BLaER1 (cell line): Measurements from ENCODE around the gene CELF2.

ENCODE experiments used
- H3K27ac ChIP-seq: shearing (Covaris generic); formaldehyde crosslinking; 2 replicates; pipeline ENCODE4 v1.8.1; 2022
- H3K27me3 ChIP-seq: shearing (Covaris generic); formaldehyde crosslinking; 2 replicates; pipeline ENCODE4 v1.8.1; 2022
- H3K36me3 ChIP-seq: shearing (Covaris generic); formaldehyde crosslinking; 2 replicates; pipeline ENCODE4 v1.8.1; 2022
- H3K4me1 ChIP-seq: shearing (Covaris generic); formaldehyde crosslinking; 2 replicates; pipeline ENCODE4 v1.8.1; 2022
- H3K4me2 ChIP-seq: shearing (Covaris generic); formaldehyde crosslinking; 2 replicates; pipeline ENCODE4 v1.8.1; 2022
- H3K4me3 ChIP-seq: shearing (Covaris generic); formaldehyde crosslinking; 2 replicates; pipeline ENCODE4 v1.8.1; 2022
- H3K9ac ChIP-seq: shearing (Covaris generic); formaldehyde crosslinking; 2 replicates; pipeline ENCODE4 v1.8.1; 2022
- H3K9me3 ChIP-seq: shearing (Covaris generic); formaldehyde crosslinking; 2 replicates; pipeline ENCODE4 v1.8.1; 2022
- H4K20me1 ChIP-seq: shearing (Covaris generic); formaldehyde crosslinking; 2 replicates; pipeline ENCODE4 v1.8.1; 2022
- Cebpa-rat ChIP-seq: shearing (Covaris generic); IDR thresholded peaks from 2 replicates; pipeline ENCODE4 v1.8.1; 2022

CELF2 gene

GRCh38 chr10:11292576-11293302, 275.1 kb downstream of the CELF2 start:
- no peak for TF ChIP-seq Cebpa-rat

GRCh38 chr10:11293332-11293731, 275.7 kb downstream of the CELF2 start:
- Histone ChIP-seq H3K27me3 (no peaks in the 10 kb centered on the region), H3K4me2 (no peak overlapping the region), H3K36me3 (peaks cover 100% of the 10 kb centered on the region), H4K20me1 (peaks cover 73% of the 10 kb centered on the region), H3K9ac (no peak overlapping the region), H3K27ac (no peak overlapping the region), H3K9me3 (no peaks in the 10 kb centered on the region), H3K4me3 (no peak overlapping the region), H3K4me1 (peaks cover 2% of the 10 kb centered on the region; the same call in 1 of the 2 replicates)
- no peak for TF ChIP-seq Cebpa-rat

More at GRCh38 chr10:11292576-11293302, 275.1 kb downstream of the CELF2 start:
- Histone ChIP-seq H3K36me3 (peaks cover 100% of the 10 kb centered on the region), H3K4me3 (no peak overlapping the region), H3K27me3 (no peaks in the 10 kb centered on the region), H3K4me2 (no peak overlapping the region), H3K9ac (no peak overlapping the region), H4K20me1 (peaks cover 73% of the 10 kb centered on the region), H3K9me3 (no peaks in the 10 kb centered on the region), H3K27ac (no peak overlapping the region), H3K4me1 (peaks cover 8% of the 10 kb centered on the region; the same call in 1 of the 2 replicates)

GRCh38 chr10:11294831-11295450, 277.3 kb downstream of the CELF2 start:
- Histone ChIP-seq H3K27me3 (no peaks in the 10 kb centered on the region), H3K9ac (no peak overlapping the region), H3K4me1 (no peaks in the 10 kb centered on the region), H3K27ac (no peak overlapping the region), H3K9me3 (no peaks in the 10 kb centered on the region), H4K20me1 (peaks cover 78% of the 10 kb centered on the region), H3K4me3 (no peak overlapping the region), H3K4me2 (no peak overlapping the region), H3K36me3 (peaks cover 100% of the 10 kb centered on the region)
- TF ChIP-seq Cebpa-rat: no peak

GRCh38 chr10:11295492-11295891, 277.8 kb downstream of the CELF2 start:
- Histone ChIP-seq H4K20me1 (peaks cover 73% of the 10 kb centered on the region), H3K4me1 (no peaks in the 10 kb centered on the region), H3K36me3 (peaks cover 100% of the 10 kb centered on the region)

GRCh38 chr10:11297136-11297535, 279.5 kb downstream of the CELF2 start:
- H3K4me1 ChIP-seq: no peaks in the 10 kb centered on the region
- no peak for TF ChIP-seq Cebpa-rat
- H3K36me3 ChIP-seq: peaks cover 97% of the 10 kb centered on the region

More at GRCh38 chr10:11295492-11295891, 277.8 kb downstream of the CELF2 start:
- Histone ChIP-seq H3K27me3 (no peaks in the 10 kb centered on the region), H3K4me3 (no peak overlapping the region), H3K9ac (no peak overlapping the region), H3K27ac (no peak overlapping the region), H3K9me3 (no peaks in the 10 kb centered on the region), H3K4me2 (no peak overlapping the region)
- TF ChIP-seq Cebpa-rat: no peak

GRCh38 chr10:11298116-11298515, 280.4 kb downstream of the CELF2 start:
- Histone ChIP-seq H3K4me3 (no peak overlapping the region), H3K9me3 (peaks cover 17% of the 10 kb centered on the region), H3K27me3 (no peaks in the 10 kb centered on the region), H3K27ac (no peak overlapping the region), H3K4me1 (no peaks in the 10 kb centered on the region), H3K9ac (no peak overlapping the region), H3K36me3 (peaks cover 97% of the 10 kb centered on the region), H4K20me1 (peaks cover 60% of the 10 kb centered on the region), H3K4me2 (no peak overlapping the region)
- no peak for TF ChIP-seq Cebpa-rat

More at GRCh38 chr10:11297136-11297535, 279.5 kb downstream of the CELF2 start:
- H3K27ac ChIP-seq: no peak overlapping the region
- peaks cover 70% of the 10 kb centered on the region for H4K20me1 ChIP-seq
- H3K9ac ChIP-seq: no peak overlapping the region
- no peak overlapping the region for H3K4me2 ChIP-seq
- no peak overlapping the region for H3K4me3 ChIP-seq
- H3K27me3 ChIP-seq: no peaks in the 10 kb centered on the region
- H3K9me3 ChIP-seq: peaks cover 7% of the 10 kb centered on the region; the same call in 1 of the 2 replicates

- TF ChIP-seq Cebpa-rat: no peak
- no peak overlapping the region for H3K27ac ChIP-seq
- H3K27me3 ChIP-seq: no peaks in the 10 kb centered on the region
- H3K4me1 ChIP-seq: no peaks in the 10 kb centered on the region
- H3K9ac ChIP-seq: no peak overlapping the region
- peaks cover 50% of the 10 kb centered on the region for H4K20me1 ChIP-seq
- no peak overlapping the region for H3K4me3 ChIP-seq
- H3K9me3 ChIP-seq: peaks cover 27% of the 10 kb centered on the region
- no peak overlapping the region for H3K4me2 ChIP-seq
- H3K36me3 ChIP-seq: peaks cover 97% of the 10 kb centered on the region
Measured at GRCh38 chr10:11299125-11299524, 281.5 kb downstream of the CELF2 start.

- peaks cover 97% of the 10 kb centered on the region for H3K36me3 ChIP-seq
- TF ChIP-seq Cebpa-rat: no peak
- H3K4me2 ChIP-seq: no peak overlapping the region
- no peak overlapping the region for H3K9ac ChIP-seq
- H4K20me1 ChIP-seq: peaks cover 41% of the 10 kb centered on the region
- H3K9me3 ChIP-seq: peaks cover 36% of the 10 kb centered on the region
- H3K4me1 ChIP-seq: no peaks in the 10 kb centered on the region
- H3K4me3 ChIP-seq: no peak overlapping the region
- H3K27me3 ChIP-seq: no peaks in the 10 kb centered on the region
- no peak overlapping the region for H3K27ac ChIP-seq
Measured at GRCh38 chr10:11300026-11300425, 282.4 kb downstream of the CELF2 start.

- H3K4me1 ChIP-seq: no peaks in the 10 kb centered on the region
- no peak overlapping the region for H3K27ac ChIP-seq
- H3K27me3 ChIP-seq: no peaks in the 10 kb centered on the region
- no peak overlapping the region for H3K9ac ChIP-seq
- H3K36me3 ChIP-seq: peaks cover 97% of the 10 kb centered on the region
- TF ChIP-seq Cebpa-rat: no peak
- no peak overlapping the region for H3K4me3 ChIP-seq
- no peak overlapping the region for H3K4me2 ChIP-seq
- peaks cover 36% of the 10 kb centered on the region for H4K20me1 ChIP-seq
- H3K9me3 ChIP-seq: peaks cover 42% of the 10 kb centered on the region
Measured at GRCh38 chr10:11300563-11300962, 282.9 kb downstream of the CELF2 start.

GRCh38 chr10:11301571-11302111, 284.0 kb downstream of the CELF2 start:
- no peak for TF ChIP-seq Cebpa-rat
- Histone ChIP-seq H3K9ac (no peak overlapping the region), H3K36me3 (peaks cover 97% of the 10 kb centered on the region), H3K27me3 (no peaks in the 10 kb centered on the region), H3K4me2 (no peak overlapping the region), H3K27ac (no peak overlapping the region), H4K20me1 (peaks cover 26% of the 10 kb centered on the region; the same call in 1 of the 2 replicates), H3K4me3 (no peak overlapping the region), H3K9me3 (peaks cover 53% of the 10 kb centered on the region), H3K4me1 (no peaks in the 10 kb centered on the region)
